Neural progenitor cell (in vitro differentiated cells): ENCODE results near the gene COX7A1.

Experiments used
- CTCF ChIP-seq: fragments of 200-600 bp; sonication (generic); IDR thresholded peaks from 2 replicates; pipeline ENCODE4 v1.5.1; 2017; ENCODE audit warnings: antibody characterized with exemption, mild to moderate bottlenecking
- EZH2phosphoT487 ChIP-seq: fragments of 200-600 bp; sonication (generic); IDR thresholded peaks from 2 replicates; pipeline ENCODE4 v1.6.1; 2017; ENCODE audit warnings: antibody characterized with exemption

GRCh38 chr19:36183245-36183628 is 31.0 kb upstream of the COX7A1 start:
- TF ChIP-seq CTCF (no peak), EZH2phosphoT487 (no peak)
